Mucosa of descending colon (tissue), 3 donors: ENCODE data around the gene MED12L. TPM values are rescaled to one million over a fixed set of nuclear protein-coding genes. Genes with fewer than 3 reads are reported as not detected.

Experiments used
- ATAC-seq: fragments of 200-7000 bp; cut with Tn5 transposase; one replicate; pipeline ENCODE4 v1.9.1; 2020; ENCODE audit warnings: mild to moderate bottlenecking, moderate library complexity
- DNase-seq, 3 donors: peaks; one replicate each; pipeline ENCODE4 v3.0.0-alpha.2; 2020
- H3K36me3 ChIP-seq: fragments of 200-600 bp; one replicate; pipeline ENCODE4 v1.8.0; 2021; ENCODE audit warnings: low read depth, mild to moderate bottlenecking
- H3K4me1 ChIP-seq: fragments of 200-600 bp; one replicate; pipeline ENCODE4 v1.8.0; 2021; ENCODE audit warnings: low read depth, mild to moderate bottlenecking
- H3K4me3 ChIP-seq: fragments of 200-600 bp; one replicate; pipeline ENCODE4 v1.8.0; 2021; ENCODE audit warnings: mild to moderate bottlenecking
- H3K9me3 ChIP-seq: fragments of 200-600 bp; one replicate; pipeline ENCODE4 v1.8.0; 2021; ENCODE audit warnings: mild to moderate bottlenecking
- CTCF ChIP-seq: fragments of 200-600 bp; IDR thresholded peaks from one replicate; pipeline ENCODE4 v1.8.0; 2022; ENCODE audit warnings: antibody characterized with exemption, mild to moderate bottlenecking
- intact Hi-C, 2 donors: fragments of 100-400 bp; cut with DNase I in 1 of 2; cut with micrococcal nuclease in 1 of 2; formaldehyde crosslinking; loops; one replicate each; pipeline versions ENCODE4 v1.11.0 to v1.11.1; 2022; cut with DNase I, micrococcal nuclease
- total RNA-seq, 3 donors: library from RNA; stranded (reverse); fragmentation: NEBNext Ultra II Directional in 2 of 3; extraction: Animal tissue kit (Norgen Biotek cat#: 25700) in 2 of 3; gene quantifications; one replicate each; pipeline versions ENCODE4 v1.2.1 to v1.2.4, GENCODE V29; 2021 to 2023
- donor health status: DM: no; HTN: no; CAD: no; lungs with moderate emphysema.
- donor health status: DM: no; HTN: no; CAD: no.
- donor health status: DM: no; HTN: yes; CAD: no.

MED12L gene
- total RNA-seq, 3 donors from 2014 or later: 0.39 to 2.4 (median 0.55) TPM

- Histone ChIP-seq H3K36me3 (no peaks in the 10 kb centered on the region), H3K4me3 (no peak overlapping the region), H3K9me3 (no peaks in the 10 kb centered on the region), H3K4me1 (no peaks in the 10 kb centered on the region)
- no peak for TF ChIP-seq CTCF
- DNase-seq (no peak), ATAC-seq (no peak)
- intact Hi-C loops: no loop called here
These were observed 34.9 kb downstream of the MED12L start for GRCh38 chr3:151120409-151120808.

DNA sequence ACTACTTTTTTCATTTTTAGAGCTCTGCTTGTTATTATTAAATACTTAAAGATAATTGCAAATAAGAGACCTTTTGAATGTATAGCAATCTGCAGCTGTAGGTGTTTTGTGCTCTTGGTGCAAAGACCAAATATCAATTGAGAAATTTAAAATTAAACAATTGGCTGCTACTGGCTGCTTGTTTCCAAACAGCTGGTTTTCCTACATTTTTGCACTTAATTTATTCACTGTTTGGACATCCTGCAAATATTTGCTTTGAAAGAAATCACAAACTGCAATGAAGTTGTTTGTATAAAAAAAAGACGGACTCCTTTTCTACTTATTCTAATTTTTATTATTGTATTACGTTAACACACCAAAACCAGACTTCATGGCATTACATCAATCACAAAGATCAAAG, 35.6 kb downstream of the MED12L start:
- intact Hi-C loops: no loop called here
- no peaks in the 10 kb centered on the region for H3K9me3 ChIP-seq
- ATAC-seq: no peak
- H3K4me1 ChIP-seq: no peaks in the 10 kb centered on the region
- no peak for TF ChIP-seq CTCF
- no peak for DNase-seq
- H3K36me3 ChIP-seq: no peaks in the 10 kb centered on the region
- H3K4me3 ChIP-seq: no peak overlapping the region

GRCh38 chr3:151123827-151124226, 38.4 kb downstream of the MED12L start:
- ATAC-seq (no peak), DNase-seq (no peak)
- TF ChIP-seq CTCF: no peak
- intact Hi-C loops: no loop called here
- Histone ChIP-seq H3K36me3 (no peaks in the 10 kb centered on the region), H3K4me3 (no peak overlapping the region), H3K4me1 (no peaks in the 10 kb centered on the region), H3K9me3 (no peaks in the 10 kb centered on the region)

DNA sequence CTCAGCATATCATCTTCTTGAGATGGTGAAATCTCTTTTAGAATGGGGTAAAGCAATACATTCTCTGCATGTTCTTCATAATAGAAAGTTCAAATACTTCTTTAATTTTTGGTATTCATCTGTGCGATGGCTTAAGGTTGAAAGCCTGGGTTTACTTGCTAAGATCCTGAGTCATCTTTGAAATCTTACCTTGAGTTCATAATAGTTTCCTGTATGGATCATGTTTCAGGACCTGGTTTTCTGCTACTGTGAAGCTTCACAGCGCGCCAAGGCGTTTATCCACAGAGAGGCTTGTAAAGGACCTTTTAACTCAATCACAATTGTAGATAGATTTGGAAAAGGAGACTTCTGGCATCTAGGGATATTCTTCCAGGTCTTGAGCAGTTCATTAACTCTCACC, 39.0 kb downstream of the MED12L start:
- DNase-seq: no peak
- intact Hi-C loops: no loop called here
- H3K4me1 ChIP-seq: no peaks in the 10 kb centered on the region
- H3K9me3 ChIP-seq: no peaks in the 10 kb centered on the region
- TF ChIP-seq CTCF: no peak
- no peaks in the 10 kb centered on the region for H3K36me3 ChIP-seq
- H3K4me3 ChIP-seq: no peak overlapping the region
- ATAC-seq: no peak

DNA sequence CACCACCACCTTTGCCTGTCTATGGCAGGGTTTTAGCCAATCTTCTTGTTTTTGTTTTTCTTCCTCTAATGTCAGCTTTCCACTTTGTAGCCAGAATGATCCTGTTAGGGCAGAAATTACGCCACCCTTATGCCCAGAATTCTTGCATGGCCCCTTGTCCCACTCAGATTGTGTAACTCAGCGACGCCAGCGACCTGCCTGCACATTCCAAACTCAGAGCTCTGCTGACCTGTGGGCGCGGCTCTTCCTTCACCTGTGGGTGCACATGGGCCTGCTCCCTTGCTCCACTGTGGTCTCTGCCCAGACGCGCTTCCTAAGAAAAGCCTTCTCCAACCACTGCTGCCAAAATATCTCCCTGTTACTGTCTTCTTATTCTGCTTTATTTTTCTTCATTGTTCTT, 45.0 kb downstream of the MED12L start:
- H3K4me1 ChIP-seq: no peaks in the 10 kb centered on the region
- intact Hi-C loops: no loop called here
- DNase-seq (no peak), ATAC-seq (no peak)
- no peaks in the 10 kb centered on the region for H3K9me3 ChIP-seq
- no peak for TF ChIP-seq CTCF
- no peaks in the 10 kb centered on the region for H3K36me3 ChIP-seq
- no peak overlapping the region for H3K4me3 ChIP-seq

DNA sequence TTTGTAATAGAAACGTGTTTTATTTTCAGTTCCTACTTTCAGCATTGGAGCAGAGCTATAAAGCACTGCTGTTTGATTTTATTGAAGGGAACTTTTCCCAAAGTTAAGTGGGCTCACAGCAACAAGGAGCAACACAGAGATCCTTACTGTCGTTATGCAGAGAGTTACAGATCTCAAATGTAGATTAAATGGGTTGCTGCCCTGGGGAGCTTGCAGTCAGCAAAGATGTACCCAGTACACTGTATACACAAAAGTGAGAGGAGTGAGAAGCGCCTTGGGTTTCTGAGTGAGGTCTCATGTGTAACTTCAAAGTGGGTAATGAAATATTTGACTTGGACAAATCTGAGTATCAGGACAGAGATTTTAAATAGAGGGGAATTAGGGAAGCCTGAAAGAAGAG, 47.7 kb downstream of the MED12L start:
- no peak for TF ChIP-seq CTCF
- no peaks in the 10 kb centered on the region for H3K9me3 ChIP-seq
- intact Hi-C loops: no loop called here
- no peaks in the 10 kb centered on the region for H3K4me1 ChIP-seq
- no peak for ATAC-seq
- no peak for DNase-seq
- no peaks in the 10 kb centered on the region for H3K36me3 ChIP-seq
- H3K4me3 ChIP-seq: no peak overlapping the region
